ENCODE data around the gene ZDHHC5.

Gene ZDHHC5

GRCh38 chr11:57644748-57645688, 22.9 kb upstream of the ZDHHC5 start:
- Histone ChIP-seq H3K27ac (ENCODE audit: poor library complexity, severe bottlenecking) (no peak overlapping the region), H3K36me3 (ENCODE audit: low read depth) (no peaks in the 10 kb centered on the region; the same call in 1 of the 2 replicates), H3K9me3 (ENCODE audit: severe bottlenecking) (no peaks in the 10 kb centered on the region), H3K27me3 (ENCODE audit: insufficient read depth, poor library complexity, severe bottlenecking) (peaks cover 29% of the 10 kb centered on the region), H3K4me3 (ENCODE audit: severe bottlenecking) (no peak overlapping the region), H3K4me1 (ENCODE audit: insufficient read depth, poor library complexity, severe bottlenecking) (peaks cover 14% of the 10 kb centered on the region)
- no peak for DNase-seq (ENCODE audit: low spot score)
- ATAC-seq (ENCODE audit: low read depth), result peak; percentile 54
- peak; percentile 91 for TF ChIP-seq CTCF (IDR thresholded peaks at IDR 0.05; ENCODE audit: poor library complexity, severe bottlenecking)

- H3K27me3 ChIP-seq (ENCODE audit: insufficient read depth, poor library complexity, severe bottlenecking), result peaks cover 29% of the 10 kb centered on the region
- peak; percentile 1; the same call in 1 of the 3 replicates for ATAC-seq (ENCODE audit: low read depth)
- DNase-seq (ENCODE audit: low spot score), result no peak
- H3K4me3 ChIP-seq (ENCODE audit: severe bottlenecking), result no peak overlapping the region
- H3K27ac ChIP-seq (ENCODE audit: poor library complexity, severe bottlenecking), result no peak overlapping the region
- TF ChIP-seq CTCF (IDR thresholded peaks at IDR 0.05; ENCODE audit: poor library complexity, severe bottlenecking), result no peak
- peaks cover 14% of the 10 kb centered on the region for H3K4me1 ChIP-seq (ENCODE audit: insufficient read depth, poor library complexity, severe bottlenecking)
- H3K9me3 ChIP-seq (ENCODE audit: severe bottlenecking), result no peaks in the 10 kb centered on the region
- no peaks in the 10 kb centered on the region; the same call in 1 of the 2 replicates for H3K36me3 ChIP-seq (ENCODE audit: low read depth)
These were observed 22.2 kb upstream of the ZDHHC5 start for GRCh38 chr11:57645689-57646085.

- TF ChIP-seq CTCF (IDR thresholded peaks at IDR 0.05; ENCODE audit: poor library complexity, severe bottlenecking), result no peak
- Histone ChIP-seq H3K4me1 (ENCODE audit: insufficient read depth, poor library complexity, severe bottlenecking) (peaks cover 14% of the 10 kb centered on the region), H3K9me3 (ENCODE audit: severe bottlenecking) (no peaks in the 10 kb centered on the region), H3K4me3 (ENCODE audit: severe bottlenecking) (no peak overlapping the region), H3K27me3 (ENCODE audit: insufficient read depth, poor library complexity, severe bottlenecking) (peaks cover 29% of the 10 kb centered on the region), H3K36me3 (ENCODE audit: low read depth) (no peaks in the 10 kb centered on the region), H3K27ac (ENCODE audit: poor library complexity, severe bottlenecking) (no peak overlapping the region)
- ATAC-seq (ENCODE audit: low read depth), result no peak
- no peak for DNase-seq (ENCODE audit: low spot score)
These were observed 21.6 kb upstream of the ZDHHC5 start for GRCh38 chr11:57646194-57646798.

- no peak for TF ChIP-seq CTCF (IDR thresholded peaks at IDR 0.05; ENCODE audit: poor library complexity, severe bottlenecking)
- no peak overlapping the region for H3K4me3 ChIP-seq (ENCODE audit: severe bottlenecking)
- peak; percentile 7; the same call in 2 of the 3 replicates for ATAC-seq (ENCODE audit: low read depth)
These were observed 21.1 kb upstream of the ZDHHC5 start for GRCh38 chr11:57646799-57647303.

More at GRCh38 chr11:57646799-57647303, 21.1 kb upstream of the ZDHHC5 start:
- Histone ChIP-seq H3K27ac (ENCODE audit: poor library complexity, severe bottlenecking) (no peak overlapping the region), H3K4me1 (ENCODE audit: insufficient read depth, poor library complexity, severe bottlenecking) (peaks cover 14% of the 10 kb centered on the region), H3K9me3 (ENCODE audit: severe bottlenecking) (no peaks in the 10 kb centered on the region), H3K27me3 (ENCODE audit: insufficient read depth, poor library complexity, severe bottlenecking) (peaks cover 29% of the 10 kb centered on the region), H3K36me3 (ENCODE audit: low read depth) (no peaks in the 10 kb centered on the region)
- DNase-seq (ENCODE audit: low spot score), result no peak
